HG02798 (cell line): ENCODE data around the gene GRID2.
"Not testable (repeated sequence)": the region's sequence is repeated elsewhere in the genome, so short reads cannot be mapped to it uniquely, and the experiment has no call there.

Experiments used
- ATAC-seq: cut with Tn5 transposase; IDR thresholded peaks from one replicate; pipeline ENCODE4 v1.9.1; 2021; ENCODE audit warnings: mild to moderate bottlenecking; ENCODE audit not compliant: unreplicated experiment, poor library complexity

GRID2 gene

GRCh38 chr4:93578942-93579341 lies 1275.2 kb downstream of the GRID2 start:
- no peak for ATAC-seq

- no peak for ATAC-seq
Measured at GRCh38 chr4:93605163-93605562, 1301.4 kb downstream of the GRID2 start.

- ATAC-seq, result no peak
Measured at GRCh38 chr4:93617606-93618005, 1313.8 kb downstream of the GRID2 start.

GRCh38 chr4:93633721-93634120 lies 1330.0 kb downstream of the GRID2 start:
- ATAC-seq, result no peak

DNA sequence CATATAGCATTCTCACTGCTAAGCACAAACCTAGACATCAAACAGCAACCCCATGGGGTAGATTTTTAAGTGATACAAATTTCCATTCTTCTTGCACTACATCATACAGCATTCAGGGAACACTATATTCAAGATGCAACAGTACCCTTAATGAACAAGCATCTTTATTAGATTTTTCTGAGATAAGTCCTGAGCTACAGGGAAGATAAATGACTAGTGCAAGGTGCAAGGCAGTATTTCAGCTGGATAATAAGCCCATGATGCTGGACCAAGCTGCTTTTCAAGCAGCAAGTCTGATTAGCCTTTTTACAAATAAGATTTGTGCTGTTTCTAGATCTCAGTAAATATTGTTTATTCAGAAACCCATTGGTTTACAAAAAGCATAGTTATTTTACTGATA lies 1332.2 kb downstream of the GRID2 start:
- ATAC-seq, result no peak

DNA sequence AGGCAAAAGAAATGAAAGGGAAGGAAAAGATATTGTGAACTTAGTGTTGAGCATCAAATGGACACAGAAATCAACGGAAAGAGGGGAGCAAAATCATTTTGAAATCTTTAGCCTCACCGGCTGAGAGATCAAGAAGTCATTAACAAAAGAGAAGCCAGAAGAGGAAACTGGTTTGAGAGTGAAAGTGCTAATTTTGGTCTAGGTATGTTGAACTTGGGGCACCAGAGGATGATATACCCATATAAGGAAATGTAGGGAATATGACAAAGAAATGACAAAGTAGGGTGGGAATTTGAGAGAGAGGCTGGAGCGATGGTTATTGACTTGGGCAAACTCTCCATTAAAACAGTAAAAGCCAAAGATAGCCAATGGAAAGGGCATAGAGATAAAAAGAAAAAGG lies 1341.4 kb downstream of the GRID2 start:
- ATAC-seq, result no peak

DNA sequence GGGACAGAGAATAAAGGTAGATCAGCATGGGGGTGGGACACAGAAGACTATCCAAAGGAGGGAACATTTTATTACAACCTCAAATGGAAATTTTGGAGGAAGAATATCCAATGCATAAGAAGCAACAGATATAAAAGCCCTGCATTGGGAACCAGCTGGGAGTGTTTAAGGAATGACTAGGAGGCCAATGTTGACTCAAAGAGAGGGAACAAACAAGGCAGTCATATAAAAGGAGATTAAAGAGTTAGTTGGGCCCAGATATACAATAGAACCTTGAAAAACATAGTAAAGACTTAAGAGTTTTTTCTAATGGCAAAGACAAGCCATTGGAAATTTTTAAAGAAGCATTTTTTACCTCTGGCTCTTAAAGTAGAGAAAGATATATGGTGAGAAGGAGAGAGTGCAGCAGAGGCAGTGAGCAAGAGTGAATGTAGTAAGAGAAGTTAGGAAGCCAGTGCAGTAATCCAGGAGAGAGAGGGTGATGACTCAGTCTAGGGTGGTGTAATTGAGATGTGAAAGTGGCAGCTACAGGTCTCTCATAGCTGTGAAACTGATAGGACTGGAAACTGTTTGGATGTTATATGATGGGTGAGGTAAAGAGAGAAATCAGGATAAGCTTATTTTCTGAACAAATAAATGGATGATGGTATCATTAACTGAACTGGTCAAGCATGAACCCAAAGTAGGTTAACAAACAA lies 1342.6 kb downstream of the GRID2 start:
- peak; percentile 40 for ATAC-seq

GRCh38 chr4:93648258-93648657 lies 1344.5 kb downstream of the GRID2 start:
- ATAC-seq, result no peak

DNA sequence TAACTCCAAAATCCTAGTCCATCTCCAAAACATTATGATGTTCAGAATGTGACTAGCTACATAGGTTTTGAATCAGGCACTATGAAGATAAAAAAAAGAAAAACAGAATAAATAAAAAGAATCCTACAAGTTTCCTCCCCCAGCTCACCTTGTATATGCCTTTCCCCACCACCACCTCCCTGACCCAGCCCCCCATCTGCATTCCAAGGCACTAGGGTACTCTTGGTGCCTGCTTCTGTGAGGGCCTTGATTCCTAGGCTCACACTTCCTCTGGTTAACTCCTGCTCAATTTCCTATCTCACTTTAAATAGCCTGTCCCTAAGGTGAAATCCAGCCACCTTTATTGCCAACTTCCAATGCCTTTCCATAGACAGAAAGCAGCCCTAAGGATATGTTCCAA lies 1346.1 kb downstream of the GRID2 start:
- no peak for ATAC-seq

- no peak for ATAC-seq
Measured at GRCh38 chr4:93654211-93654610, 1350.4 kb downstream of the GRID2 start.

DNA sequence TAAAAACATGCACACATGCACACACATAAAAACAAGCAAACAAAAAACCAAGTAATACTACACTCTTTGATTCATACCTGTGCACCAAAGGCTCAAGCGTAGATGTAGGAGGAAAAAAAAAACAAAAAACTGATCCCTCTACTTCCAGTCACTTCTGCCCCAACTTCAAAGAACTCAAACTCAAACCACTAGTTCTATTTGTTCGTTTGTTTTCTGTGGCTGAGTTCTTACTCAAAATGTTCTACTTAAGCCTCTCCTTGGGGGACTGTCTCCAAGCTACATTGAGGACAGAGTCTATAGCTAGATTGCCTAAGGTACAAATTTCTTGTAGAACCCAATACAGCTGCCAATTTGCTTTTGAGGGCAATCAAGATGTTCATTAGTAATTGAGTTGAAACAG lies 1353.8 kb downstream of the GRID2 start:
- ATAC-seq, result peak; percentile 55

GRCh38 chr4:93658443-93658842 lies 1354.7 kb downstream of the GRID2 start:
- no peak for ATAC-seq

- no peak for ATAC-seq
Measured at GRCh38 chr4:93659629-93660028, 1355.9 kb downstream of the GRID2 start.

DNA sequence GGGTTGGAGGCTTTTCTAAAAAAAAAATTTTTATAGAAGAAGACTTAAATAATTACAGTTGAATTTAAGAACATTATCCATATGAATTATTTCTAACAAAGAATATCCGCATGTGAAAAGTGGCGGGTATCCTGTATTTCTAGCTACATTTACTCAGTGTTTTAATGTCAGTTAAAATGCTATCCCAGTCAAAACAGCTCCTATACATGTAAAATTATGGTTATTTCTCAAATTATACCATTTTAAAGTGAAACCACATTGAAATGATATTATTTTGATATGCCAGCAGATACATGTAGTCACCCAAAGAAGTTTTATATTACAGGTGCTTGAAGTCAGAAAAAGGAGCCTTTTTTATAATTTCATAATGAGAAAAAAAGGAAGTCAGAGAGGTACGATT lies 1356.3 kb downstream of the GRID2 start:
- ATAC-seq, result no peak

DNA sequence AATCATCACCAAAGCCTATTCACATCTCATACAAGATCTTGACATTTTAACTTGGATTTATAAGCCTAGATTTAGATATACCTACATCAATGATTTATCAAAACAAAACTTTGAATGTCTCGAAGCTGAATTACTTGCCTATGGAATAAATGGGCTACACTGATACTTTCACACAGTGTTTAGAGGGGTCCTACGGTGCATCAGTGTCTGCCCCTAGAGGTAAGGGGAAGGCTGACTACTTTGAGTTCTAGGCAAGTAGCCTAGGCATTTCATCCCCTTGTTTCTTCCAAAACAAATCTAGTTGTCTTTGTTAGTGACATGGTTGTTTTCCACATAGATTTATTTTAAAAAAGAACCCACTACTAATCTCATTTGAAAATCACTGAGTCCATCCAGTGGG lies 1366.7 kb downstream of the GRID2 start:
- ATAC-seq, result no peak

- peak; percentile 41 for ATAC-seq
Measured at GRCh38 chr4:93671093-93671492, 1367.3 kb downstream of the GRID2 start.

DNA sequence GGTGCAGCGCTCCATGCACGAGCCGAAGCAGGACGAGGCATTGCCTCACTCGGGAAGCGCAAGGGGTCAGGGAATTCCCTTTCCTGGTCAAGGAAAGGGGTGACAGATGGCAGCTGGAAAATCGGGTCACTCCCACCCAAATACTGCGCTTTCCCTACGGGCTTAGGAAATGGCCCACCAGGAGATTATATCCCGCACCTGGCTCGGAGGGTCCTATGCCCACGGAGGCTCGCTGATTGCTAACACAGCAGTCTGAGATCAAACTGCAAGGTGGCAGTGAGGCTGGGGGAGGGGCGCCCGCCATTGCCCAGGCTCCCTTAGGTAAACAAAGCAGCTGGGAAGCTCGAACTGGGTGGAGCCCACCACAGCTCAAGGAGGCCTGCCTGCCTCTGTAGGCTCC lies 1373.2 kb downstream of the GRID2 start:
- ATAC-seq, result not testable (repeated sequence)

- ATAC-seq, result no peak
Measured at GRCh38 chr4:93684571-93684970, 1380.8 kb downstream of the GRID2 start.

- no peak for ATAC-seq
Measured at GRCh38 chr4:93687304-93687703, 1383.5 kb downstream of the GRID2 start.

- ATAC-seq, result no peak
Measured at GRCh38 chr4:93688978-93689377, 1385.2 kb downstream of the GRID2 start.

- no peak for ATAC-seq
Measured at GRCh38 chr4:93693141-93693540, 1389.4 kb downstream of the GRID2 start.

DNA sequence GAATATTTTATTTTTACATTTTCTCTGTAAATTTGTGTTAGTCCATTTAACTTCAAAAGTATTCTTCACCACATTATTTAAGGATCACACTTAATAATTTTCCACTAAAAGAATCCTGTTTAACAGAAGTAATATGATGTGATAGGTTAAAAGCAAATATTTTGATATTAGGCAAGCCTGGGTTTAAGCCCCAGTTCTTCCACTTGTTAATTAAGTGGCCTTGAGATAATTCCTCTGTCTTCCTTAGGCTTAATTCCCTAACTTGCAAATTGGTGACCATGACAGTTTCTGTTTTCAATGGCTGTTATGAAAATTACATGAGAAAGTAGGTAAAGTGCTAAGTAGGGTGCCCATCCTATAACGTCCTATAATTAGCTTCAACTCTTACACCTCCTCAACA lies 1394.9 kb downstream of the GRID2 start:
- ATAC-seq, result no peak

- ATAC-seq, result no peak
Measured at GRCh38 chr4:93700571-93700970, 1396.8 kb downstream of the GRID2 start.
